Body of pancreas (tissue), 4 donors: Measurements from ENCODE around the gene CHN2. TPM values are rescaled to one million over a fixed set of nuclear protein-coding genes. Genes with fewer than 3 reads are reported as not detected.

Experiments used
- ATAC-seq: fragments of 150-250 bp; one replicate; pipeline ENCODE4 v1.9.1; 2016
- DNase-seq, 4 donors: peaks; one replicate each; pipeline ENCODE4 v3.0.0-alpha.2; 2019
- H3K27ac ChIP-seq, 4 donors: fragments of 200-600 bp; sonication (generic); 1 replicate in 3 of 4; 2 replicates in 1 of 4; pipeline versions ENCODE4 v1.5.1 to v1.6.1; 2016 to 2019; ENCODE audit warnings: mild to moderate bottlenecking in 1 of 4, mixed read lengths in 1 of 4, moderate library complexity in 1 of 4
- H3K27me3 ChIP-seq, 2 donors: fragments of 200-600 bp; sonication (generic); one replicate each; pipeline ENCODE4 v1.6.0; 2016; ENCODE audit warnings: mild to moderate bottlenecking in 1 of 2
- H3K36me3 ChIP-seq, 2 donors: fragments of 200-600 bp; sonication (generic); replicated peaks in 1 of 2; 2 replicates each; pipeline ENCODE4 v1.5.1; 2016; ENCODE audit warnings: low read depth in 2 of 2; ENCODE audit not compliant: insufficient read depth in 1 of 2
- H3K4me1 ChIP-seq: fragments of 200-600 bp; sonication (generic); one replicate; pipeline ENCODE4 v1.6.0; 2016
- H3K4me3 ChIP-seq, 2 donors: fragments of 200-600 bp; sonication (generic); 1 replicate in 1 of 2; 2 replicates in 1 of 2; pipeline ENCODE4 v1.5.1; 2016 to 2019
- H3K9me3 ChIP-seq, 3 donors: fragments of 200-600 bp; sonication (generic); 1 replicate in 2 of 3; 2 replicates in 1 of 3; pipeline ENCODE4 v1.5.1; 2016
- POLR2A ChIP-seq, 3 donors: fragments of 450-650 bp; IDR thresholded peaks; one replicate each; pipeline ENCODE4 v1.6.1; 2016; ENCODE audit warnings: antibody characterized with exemption in 3 of 3, mild to moderate bottlenecking in 2 of 3
- WGBS, 2 donors: methylation state at CpG; one replicate each; pipeline ENCODE4 v1.1.5; 2017; 5-methylcytosine and 5-hydroxymethylcytosine counted together
- intact Hi-C: fragments of 100-400 bp; cut with DNase I; formaldehyde crosslinking; loops from one replicate; pipeline ENCODE4 v1.15.1; 2023
- total RNA-seq, 2 donors: library from RNA; depleted of rRNA; stranded (reverse); fragments of >200 nt; gene quantifications; one replicate each; pipeline ENCODE4 v1.1.0, GENCODE V29; 2016
- TF ChIP-seq, protein P1 (sequence below), 7 experiments: fragments of 450-650 bp in 4 of 7; fragments of 200-600 bp in 3 of 7; sonication (generic) in 3 of 7; IDR thresholded peaks; one replicate each; pipeline ENCODE4 v1.5.1; 2016 to 2019; ENCODE audit warnings: antibody characterized with exemption in 7 of 7

The CHN2 gene
- total RNA-seq, 2 donors from 2014 or later = 55.7 to 58.6 TPM

GRCh38 chr7:29318853-29319718 lies 124.5 kb downstream of the CHN2 start:
- WGBS, 2 donors = 78 to 83% methylated on average over 9 of the region's 9 CpGs
- ATAC-seq = no peak

DNA sequence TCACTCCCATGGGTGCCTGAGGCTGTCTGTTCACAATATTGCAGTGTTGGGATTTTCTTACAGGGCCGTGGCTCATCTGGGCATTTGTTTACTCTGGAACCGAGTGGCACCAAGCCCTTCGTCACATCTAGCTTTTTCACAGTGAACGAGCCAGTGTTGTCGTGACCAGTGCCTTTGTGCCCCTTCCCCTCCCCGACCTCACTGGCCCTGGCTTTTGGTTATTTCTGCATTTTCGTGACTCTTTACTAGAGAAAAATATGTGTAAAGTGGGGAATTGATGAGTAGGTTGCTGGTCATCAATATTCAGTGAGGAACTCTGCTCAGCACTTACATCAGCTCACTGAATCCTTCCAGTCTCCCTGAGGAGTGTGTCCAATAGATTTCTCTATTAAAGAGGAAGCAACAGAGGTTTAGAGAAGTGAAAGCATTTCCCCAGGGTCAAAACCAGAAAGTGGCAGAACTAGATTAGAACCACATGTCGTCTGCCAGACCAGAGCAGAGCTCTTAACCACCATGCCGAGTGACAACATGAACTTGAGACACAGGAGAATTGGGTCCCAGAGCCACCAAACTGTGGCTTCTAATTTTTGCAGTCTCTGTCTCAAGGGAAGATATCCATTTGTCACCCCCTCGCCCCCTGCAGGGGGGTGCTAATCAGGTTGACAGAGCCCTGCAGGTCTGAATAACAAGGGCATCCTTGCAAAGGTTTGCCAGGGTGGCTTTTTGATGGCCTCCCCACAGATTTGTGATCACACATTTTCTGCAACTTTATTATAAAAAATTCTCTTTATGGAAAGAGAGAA lies 125.3 kb downstream of the CHN2 start:
- peak overlapping the region in 2 of 4 donors; percentile 13 to 33 for H3K27ac ChIP-seq
- H3K4me1 ChIP-seq = peaks cover 29% of the 10 kb centered on the region
- no peak overlapping the region for H3K4me3 ChIP-seq
- no peaks in the 10 kb centered on the region for H3K36me3 ChIP-seq
- TF ChIP-seq POLR2A (IDR thresholded peaks at IDR 0.05) = no peak
- TF ChIP-seq, protein P1, sequence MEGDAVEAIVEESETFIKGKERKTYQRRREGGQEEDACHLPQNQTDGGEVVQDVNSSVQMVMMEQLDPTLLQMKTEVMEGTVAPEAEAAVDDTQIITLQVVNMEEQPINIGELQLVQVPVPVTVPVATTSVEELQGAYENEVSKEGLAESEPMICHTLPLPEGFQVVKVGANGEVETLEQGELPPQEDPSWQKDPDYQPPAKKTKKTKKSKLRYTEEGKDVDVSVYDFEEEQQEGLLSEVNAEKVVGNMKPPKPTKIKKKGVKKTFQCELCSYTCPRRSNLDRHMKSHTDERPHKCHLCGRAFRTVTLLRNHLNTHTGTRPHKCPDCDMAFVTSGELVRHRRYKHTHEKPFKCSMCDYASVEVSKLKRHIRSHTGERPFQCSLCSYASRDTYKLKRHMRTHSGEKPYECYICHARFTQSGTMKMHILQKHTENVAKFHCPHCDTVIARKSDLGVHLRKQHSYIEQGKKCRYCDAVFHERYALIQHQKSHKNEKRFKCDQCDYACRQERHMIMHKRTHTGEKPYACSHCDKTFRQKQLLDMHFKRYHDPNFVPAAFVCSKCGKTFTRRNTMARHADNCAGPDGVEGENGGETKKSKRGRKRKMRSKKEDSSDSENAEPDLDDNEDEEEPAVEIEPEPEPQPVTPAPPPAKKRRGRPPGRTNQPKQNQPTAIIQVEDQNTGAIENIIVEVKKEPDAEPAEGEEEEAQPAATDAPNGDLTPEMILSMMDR (IDR thresholded peaks at IDR 0.05) = no peak
- H3K9me3 ChIP-seq = no peaks in the 10 kb centered on the region
- DNase-seq (peak in 2 of 4 donors; percentile 32 to 50), ATAC-seq (peak; percentile 40)
- H3K27me3 ChIP-seq = no peaks in the 10 kb centered on the region
- intact Hi-C loops = no loop called here
- 25 to 31% methylated on average over 10 of the region's 10 CpGs for whole genome bisulfite sequencing, 2 donors

More at GRCh38 chr7:29318853-29319718, 124.5 kb downstream of the CHN2 start:
- Histone ChIP-seq H3K27ac (peak overlapping the region in 2 of 4 donors; percentile 13 to 33), H3K27me3 (no peaks in the 10 kb centered on the region), H3K4me1 (peaks cover 29% of the 10 kb centered on the region), H3K9me3 (no peaks in the 10 kb centered on the region), H3K36me3 (no peaks in the 10 kb centered on the region), H3K4me3 (no peak overlapping the region)
- DNase-seq = no peak
- intact Hi-C loops = no loop called here
- no peak for TF ChIP-seq POLR2A (IDR thresholded peaks at IDR 0.05)
- TF ChIP-seq, protein P1 (IDR thresholded peaks at IDR 0.05) = no peak

GRCh38 chr7:29320577-29320976 lies 126.0 kb downstream of the CHN2 start:
- TF ChIP-seq POLR2A (IDR thresholded peaks at IDR 0.05) = no peak
- TF ChIP-seq, protein P1 (IDR thresholded peaks at IDR 0.05) = no peak
- no peak overlapping the region for H3K27ac ChIP-seq
- intact Hi-C loops = no loop called here
- H3K36me3 ChIP-seq = no peaks in the 10 kb centered on the region
- H3K27me3 ChIP-seq = no peaks in the 10 kb centered on the region
- peaks cover 29% of the 10 kb centered on the region for H3K4me1 ChIP-seq
- ATAC-seq (no peak), DNase-seq (no peak)
- no peak overlapping the region for H3K4me3 ChIP-seq
- 68 to 83% methylated on average over 2 of the region's 2 CpGs for WGBS, 2 donors
- H3K9me3 ChIP-seq = no peaks in the 10 kb centered on the region

DNA sequence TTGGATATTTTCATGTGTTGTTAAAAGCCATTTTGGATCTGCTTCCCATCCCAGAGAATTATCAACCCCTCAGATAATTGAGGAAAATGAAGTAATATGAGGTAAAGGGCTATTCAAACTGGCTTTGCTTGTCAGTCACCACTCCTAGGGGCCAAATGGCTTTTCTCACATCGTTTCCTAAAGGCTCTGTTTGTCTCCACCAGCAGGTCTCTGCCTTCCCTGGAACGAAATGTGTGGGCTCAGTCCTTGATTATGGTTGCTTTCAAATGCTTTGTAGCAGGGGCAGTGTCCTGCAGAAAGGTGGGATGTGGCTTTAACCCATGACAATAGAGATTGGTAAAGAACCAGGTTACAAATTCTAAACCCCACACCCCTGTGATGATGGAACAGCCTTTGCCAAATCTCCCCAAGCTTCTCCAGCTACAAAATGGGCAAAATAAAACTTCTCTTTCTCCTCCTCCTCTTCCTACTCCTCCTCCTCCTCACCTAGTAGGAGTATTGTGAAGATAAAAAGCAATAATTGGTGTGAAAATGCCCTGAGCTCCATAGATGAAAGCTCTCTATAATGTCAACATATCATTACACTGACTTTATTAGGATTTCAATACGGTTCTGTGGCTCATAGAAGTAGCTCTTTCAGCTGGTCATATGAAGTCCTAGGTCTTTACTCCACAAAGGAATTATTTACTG lies 127.6 kb downstream of the CHN2 start:
- H3K9me3 ChIP-seq = no peaks in the 10 kb centered on the region
- H3K4me3 ChIP-seq = no peak overlapping the region
- no peak for DNase-seq
- no peak for ATAC-seq
- WGBS, 2 donors = 67 to 69% methylated on average over 3 of the region's 3 CpGs
- no peaks in the 10 kb centered on the region for H3K36me3 ChIP-seq
- H3K27ac ChIP-seq = no peak overlapping the region
- intact Hi-C loops = no loop called here
- H3K4me1 ChIP-seq = peaks cover 34% of the 10 kb centered on the region
- TF ChIP-seq POLR2A (IDR thresholded peaks at IDR 0.05) = no peak
- TF ChIP-seq, protein P1 (IDR thresholded peaks at IDR 0.05) = no peak
- H3K27me3 ChIP-seq = no peaks in the 10 kb centered on the region
